CD4-positive, alpha-beta memory T cell (primary cell): ENCODE data around the gene SLC6A11. TPM values are rescaled to one million over a fixed set of nuclear protein-coding genes. Genes with fewer than 3 reads are reported as not detected.

Experiments
- CTCF ChIA-PET: fragments of 350-600 bp; sonication (Branson Sonifier 250); formaldehyde crosslinking; loops from one replicate; lab custom pipeline; 2021; ENCODE audit warnings: inconsistent platforms; ENCODE audit not compliant: partially characterized antibody; lab: Charles Lee
- POLR2A ChIA-PET: fragments of 350-600 bp; sonication (Branson Sonifier 250); formaldehyde crosslinking; loops from one replicate; lab custom pipeline; 2021; ENCODE audit not compliant: partially characterized antibody; lab: Charles Lee
- DNase-seq, 5 donors: peaks; one replicate each; pipeline versions ENCODE4 v3.0.0 to v3.0.0-alpha.2; 2020 to 2022; ENCODE audit warnings: mixed read lengths in 1 of 5
- H3K27ac ChIP-seq: one replicate; pipeline ENCODE4 v1.7.0; 2013; ENCODE audit warnings: low read depth, low read length
- H3K27me3 ChIP-seq: 2 replicates; pipeline ENCODE4 v1.7.0; 2013; ENCODE audit warnings: mild to moderate bottlenecking, low read length, moderate library complexity; ENCODE audit not compliant: insufficient read depth
- H3K36me3 ChIP-seq: 2 replicates; pipeline ENCODE4 v1.7.0; 2013; ENCODE audit warnings: mild to moderate bottlenecking, low read length, moderate library complexity; ENCODE audit not compliant: insufficient read depth
- H3K4me1 ChIP-seq: 2 replicates; pipeline ENCODE4 v1.7.0; 2013; ENCODE audit warnings: mild to moderate bottlenecking, low read length, moderate library complexity; ENCODE audit not compliant: insufficient read depth
- H3K4me3 ChIP-seq, 2 donors: one replicate each; pipeline ENCODE4 v1.7.0; 2013; ENCODE audit warnings: low read length in 2 of 2, mild to moderate bottlenecking in 1 of 2
- H3K9me3 ChIP-seq, 2 donors: one replicate each; pipeline ENCODE4 v1.7.0; 2013; ENCODE audit warnings: low read length in 2 of 2, control low read depth in 1 of 2; ENCODE audit not compliant: control insufficient read depth in 1 of 2
- H3K27ac Mint-ChIP-seq, 7 donors: one replicate each; pipeline ENCODE4 v1.8.0; 2020 to 2021; ENCODE audit warnings: mixed read lengths in 7 of 7, mild to moderate bottlenecking in 6 of 7, inconsistent platforms in 3 of 7, moderate library complexity in 3 of 7
- H3K27me3 Mint-ChIP-seq, 2 donors: one replicate each; pipeline ENCODE4 v1.8.0; 2020 to 2021; ENCODE audit warnings: mixed read lengths in 2 of 2
- H3K36me3 Mint-ChIP-seq, 2 donors: one replicate each; pipeline ENCODE4 v1.8.0; 2020 to 2021; ENCODE audit warnings: mixed read lengths in 2 of 2, inconsistent platforms in 1 of 2, mild to moderate bottlenecking in 1 of 2
- H3K4me1 Mint-ChIP-seq, 4 donors: one replicate each; pipeline ENCODE4 v1.8.0; 2020 to 2021; ENCODE audit warnings: mixed read lengths in 4 of 4, mild to moderate bottlenecking in 1 of 4
- H3K4me3 Mint-ChIP-seq, 8 donors: one replicate each; pipeline ENCODE4 v1.8.0; 2020 to 2021; ENCODE audit warnings: mixed read lengths in 8 of 8, mild to moderate bottlenecking in 7 of 8, moderate library complexity in 6 of 8, inconsistent platforms in 3 of 8
- H3K9me3 Mint-ChIP-seq, 8 donors: one replicate each; pipeline ENCODE4 v1.8.0; 2020 to 2021; ENCODE audit warnings: mixed read lengths in 8 of 8, mild to moderate bottlenecking in 5 of 8, inconsistent platforms in 3 of 8, moderate library complexity in 1 of 8
- intact Hi-C: fragments of 100-400 bp; cut with micrococcal nuclease; formaldehyde crosslinking; loops from one replicate; pipeline ENCODE4 v1.15.1; 2023
- polyA plus RNA-seq, 2 donors: library from polyadenylated mRNA; unstranded; fragments of 300-500 nt; fragmentation: Illumina TruSeq; gene quantifications; one replicate each; pipeline ENCODE4 v1.2.3, GENCODE V29; 2021
- total RNA-seq, 2 experiments: library from RNA; stranded (reverse); gene quantifications; one replicate each; pipeline ENCODE4 v1.2.3, GENCODE V29; 2021

Gene SLC6A11
- total and polyA plus RNA-seq, 4 experiments from 2014 or later: not detected

DNA sequence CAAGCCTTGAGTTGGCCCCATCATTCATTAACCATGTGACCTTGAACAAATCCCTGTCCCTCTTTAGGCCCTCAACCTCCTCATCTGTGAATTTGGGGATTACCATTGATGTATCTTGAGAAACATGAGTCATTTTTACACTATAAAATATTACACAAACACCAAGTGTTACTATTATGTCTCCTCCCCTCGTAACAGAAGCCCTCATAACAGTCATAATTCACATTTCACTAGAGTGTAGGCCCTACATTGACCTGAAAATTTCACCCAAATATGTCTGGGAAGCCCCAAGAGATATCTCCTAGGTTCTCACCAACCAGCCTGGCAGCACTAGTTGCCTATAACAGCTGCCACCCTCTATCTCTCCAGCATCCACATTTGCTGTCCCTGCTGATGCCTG, 160.7 kb downstream of the SLC6A11 start:
- Histone ChIP-seq H3K4me3 (no peak overlapping the region), H3K27ac (no peak overlapping the region), H3K4me1 (no peaks in the 10 kb centered on the region), H3K9me3 (no peaks in the 10 kb centered on the region), H3K36me3 (no peaks in the 10 kb centered on the region), H3K27me3 (no peaks in the 10 kb centered on the region)
- peaks cover 6 to 21% of the 10 kb centered on the region in 2 donors for H3K27me3 Mint-ChIP-seq
- H3K9me3 Mint-ChIP-seq: peaks cover 0 to 2% (median 0%) of the 10 kb centered on the region in 8 donors
- no peaks in the 10 kb centered on the region for H3K36me3 Mint-ChIP-seq
- H3K4me1 Mint-ChIP-seq: no peaks in the 10 kb centered on the region
- ChIA-PET CTCF (no interaction called here), POLR2A (no interaction called here)
- DNase-seq: no peak
- no peak overlapping the region for H3K27ac Mint-ChIP-seq
- H3K4me3 Mint-ChIP-seq: no peak overlapping the region
- intact Hi-C loops: no loop called here

DNA sequence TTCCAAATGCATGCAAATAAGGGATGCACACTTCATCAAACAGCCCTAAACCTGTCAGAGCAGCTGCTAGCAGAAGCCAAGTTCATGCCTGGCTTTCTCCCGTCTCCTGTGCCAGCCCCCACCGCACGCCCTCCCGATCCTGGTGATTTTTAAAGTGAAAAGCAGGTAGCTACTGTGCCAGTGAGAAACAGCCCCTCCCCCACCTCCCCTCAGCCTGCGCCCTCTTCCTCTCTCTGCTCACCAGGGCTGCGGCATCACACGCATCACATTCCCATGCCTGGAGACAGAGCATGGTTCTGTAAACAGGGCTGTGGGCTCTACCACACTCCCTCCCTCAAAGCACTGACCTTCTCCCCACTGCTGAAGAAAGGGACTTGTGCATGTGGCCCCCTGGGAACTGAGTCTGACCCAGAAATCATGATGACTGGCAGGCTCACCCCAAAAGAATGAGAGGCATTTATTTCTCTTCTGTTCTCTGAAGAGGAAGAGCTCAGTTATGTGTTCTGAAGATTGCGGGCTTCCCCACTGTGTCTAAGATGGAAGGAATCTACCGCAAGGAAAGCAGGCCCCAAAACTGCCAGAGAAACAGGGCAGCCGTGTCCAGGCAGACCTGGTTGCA, 162.0 kb downstream of the SLC6A11 start:
- no peaks in the 10 kb centered on the region for H3K36me3 ChIP-seq
- intact Hi-C loops: no loop called here
- DNase-seq: no peak
- H3K4me1 ChIP-seq: no peaks in the 10 kb centered on the region
- H3K4me1 Mint-ChIP-seq: peaks cover 0 to 4% (median 0%) of the 10 kb centered on the region in 4 donors
- no peaks in the 10 kb centered on the region for H3K27me3 ChIP-seq
- no peaks in the 10 kb centered on the region for H3K36me3 Mint-ChIP-seq
- CTCF ChIA-PET: no interaction called here
- no peak overlapping the region for H3K27ac Mint-ChIP-seq
- peaks cover 0 to 2% (median 0%) of the 10 kb centered on the region in 8 donors for H3K9me3 Mint-ChIP-seq
- H3K9me3 ChIP-seq: no peaks in the 10 kb centered on the region
- peaks cover 3 to 21% of the 10 kb centered on the region in 2 donors for H3K27me3 Mint-ChIP-seq
- H3K27ac ChIP-seq: no peak overlapping the region
- no peak overlapping the region for H3K4me3 Mint-ChIP-seq
- POLR2A ChIA-PET: no interaction called here
- no peak overlapping the region for H3K4me3 ChIP-seq

DNA sequence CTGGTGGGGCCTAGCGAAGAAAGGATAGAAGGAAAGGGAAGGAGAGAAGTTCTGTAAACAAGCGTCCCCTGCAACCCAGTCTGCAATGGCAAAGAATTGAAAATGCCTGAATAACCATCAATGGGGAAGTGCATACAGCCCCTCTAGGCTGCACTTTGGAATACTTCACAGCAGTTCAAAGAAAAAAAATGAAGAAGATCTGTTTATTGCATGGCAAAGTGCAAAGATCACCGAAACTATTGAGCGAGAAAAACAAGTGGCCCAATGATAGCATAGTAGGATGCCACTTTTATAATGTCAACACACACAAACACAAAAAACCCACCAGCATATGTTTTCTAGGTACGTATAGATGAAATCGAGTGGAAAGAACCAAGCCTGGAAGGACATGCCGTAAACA, 162.9 kb downstream of the SLC6A11 start:
- H3K9me3 ChIP-seq: no peaks in the 10 kb centered on the region
- Mint-ChIP-seq H3K27ac (no peak overlapping the region), H3K4me3 (no peak overlapping the region), H3K36me3 (no peaks in the 10 kb centered on the region), H3K27me3 (peaks cover 3 to 19% of the 10 kb centered on the region in 2 donors), H3K4me1 (peaks cover 0 to 7% (median 0%) of the 10 kb centered on the region in 4 donors), H3K9me3 (peaks cover 0 to 2% (median 0%) of the 10 kb centered on the region in 8 donors)
- H3K36me3 ChIP-seq: no peaks in the 10 kb centered on the region
- ChIA-PET POLR2A (no interaction called here), CTCF (no interaction called here)
- H3K4me3 ChIP-seq: no peak overlapping the region
- H3K27ac ChIP-seq: no peak overlapping the region
- intact Hi-C loops: no loop called here
- H3K4me1 ChIP-seq: no peaks in the 10 kb centered on the region
- H3K27me3 ChIP-seq: no peaks in the 10 kb centered on the region
- no peak for DNase-seq

DNA sequence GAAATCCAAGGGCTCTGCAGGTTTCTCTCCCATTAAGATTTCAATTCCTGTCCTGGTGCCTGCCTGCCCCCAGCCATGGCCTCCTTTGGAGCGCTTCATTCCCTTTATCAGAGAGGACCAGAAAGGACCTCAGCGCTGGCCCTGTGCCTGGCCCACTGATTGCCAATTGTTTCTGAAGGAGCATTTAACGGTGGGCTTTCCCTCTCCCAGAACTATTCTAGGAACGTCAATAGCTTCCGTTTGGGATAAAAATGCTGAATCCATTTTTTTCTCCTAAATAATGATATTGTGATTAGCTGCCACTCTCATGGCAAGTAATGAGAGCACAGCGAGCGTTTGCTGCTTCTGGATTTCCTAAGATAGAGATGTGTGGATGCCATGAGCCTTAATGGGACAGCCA, 164.3 kb downstream of the SLC6A11 start:
- intact Hi-C loops: no loop called here
- Mint-ChIP-seq H3K9me3 (peaks cover 0 to 2% (median 0%) of the 10 kb centered on the region in 8 donors), H3K4me3 (no peak overlapping the region), H3K4me1 (peaks cover 0 to 7% (median 0%) of the 10 kb centered on the region in 4 donors), H3K36me3 (no peaks in the 10 kb centered on the region), H3K27me3 (peaks cover 3 to 12% of the 10 kb centered on the region in 2 donors), H3K27ac (no peak overlapping the region)
- H3K36me3 ChIP-seq: no peaks in the 10 kb centered on the region
- H3K27ac ChIP-seq: no peak overlapping the region
- DNase-seq: no peak
- ChIA-PET CTCF (no interaction called here), POLR2A (no interaction called here)
- H3K27me3 ChIP-seq: no peaks in the 10 kb centered on the region
- H3K9me3 ChIP-seq: no peaks in the 10 kb centered on the region
- H3K4me3 ChIP-seq: no peak overlapping the region
- H3K4me1 ChIP-seq: no peaks in the 10 kb centered on the region

DNA sequence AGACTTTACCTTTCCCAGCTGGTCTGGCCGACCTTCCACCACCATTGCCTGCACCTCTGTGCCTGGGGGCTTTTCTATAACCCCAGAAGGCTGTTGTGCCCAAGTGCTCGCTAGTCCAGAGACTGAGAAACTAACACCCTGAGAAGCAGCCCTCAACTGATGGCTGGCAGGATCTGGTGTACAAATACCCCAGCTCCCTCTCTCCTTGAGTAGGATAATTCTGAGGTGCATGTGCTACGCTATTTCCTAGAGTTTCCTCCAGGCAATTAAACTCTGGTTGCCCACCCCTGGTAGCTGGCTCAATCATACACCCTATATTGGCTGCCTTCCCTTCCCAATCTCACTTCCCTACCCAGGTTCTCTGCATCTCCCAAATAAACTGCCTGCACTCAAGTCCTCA, 165.0 kb downstream of the SLC6A11 start:
- Histone ChIP-seq H3K27me3 (no peaks in the 10 kb centered on the region), H3K36me3 (no peaks in the 10 kb centered on the region), H3K9me3 (no peaks in the 10 kb centered on the region), H3K4me1 (no peaks in the 10 kb centered on the region), H3K4me3 (no peak overlapping the region), H3K27ac (no peak overlapping the region)
- DNase-seq: no peak
- Mint-ChIP-seq H3K36me3 (no peaks in the 10 kb centered on the region), H3K4me1 (peaks cover 0 to 7% (median 0%) of the 10 kb centered on the region in 4 donors), H3K4me3 (no peak overlapping the region), H3K27ac (no peak overlapping the region), H3K9me3 (peaks cover 0 to 2% (median 0%) of the 10 kb centered on the region in 8 donors), H3K27me3 (peaks cover 3 to 12% of the 10 kb centered on the region in 2 donors)
- intact Hi-C loops: no loop called here
- CTCF ChIA-PET: no interaction called here
- POLR2A ChIA-PET: no interaction called here

DNA sequence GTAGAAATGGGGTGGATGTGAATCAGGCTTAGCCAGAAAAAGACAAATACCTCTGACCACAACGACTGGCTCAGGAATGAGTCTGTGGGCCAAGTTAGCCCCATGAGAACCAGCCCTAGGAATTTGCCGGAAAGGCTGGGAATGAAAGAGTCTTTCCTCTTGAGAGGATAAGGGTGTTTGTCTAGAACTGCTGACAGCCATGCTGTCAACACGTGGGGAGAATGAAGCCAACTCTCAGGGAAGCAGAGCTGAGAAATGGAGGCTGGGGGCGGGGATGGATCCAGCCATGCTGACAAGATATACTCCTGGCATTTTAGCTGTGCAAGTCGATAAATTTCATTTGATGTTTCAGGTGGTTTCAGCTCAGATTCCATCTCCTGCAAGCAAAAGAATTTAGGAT, 165.9 kb downstream of the SLC6A11 start:
- CTCF ChIA-PET: no interaction called here
- H3K4me1 ChIP-seq: no peaks in the 10 kb centered on the region
- Mint-ChIP-seq H3K4me3 (no peak overlapping the region), H3K36me3 (no peaks in the 10 kb centered on the region), H3K27me3 (peaks cover 3 to 10% of the 10 kb centered on the region in 2 donors), H3K27ac (no peak overlapping the region), H3K4me1 (peaks cover 0 to 7% (median 0%) of the 10 kb centered on the region in 4 donors), H3K9me3 (peaks cover 0 to 2% (median 0%) of the 10 kb centered on the region in 8 donors)
- DNase-seq: no peak
- no peaks in the 10 kb centered on the region for H3K36me3 ChIP-seq
- POLR2A ChIA-PET: no interaction called here
- intact Hi-C loops: no loop called here
- no peak overlapping the region for H3K27ac ChIP-seq
- H3K4me3 ChIP-seq: no peak overlapping the region
- no peaks in the 10 kb centered on the region for H3K27me3 ChIP-seq
- no peaks in the 10 kb centered on the region for H3K9me3 ChIP-seq

DNA sequence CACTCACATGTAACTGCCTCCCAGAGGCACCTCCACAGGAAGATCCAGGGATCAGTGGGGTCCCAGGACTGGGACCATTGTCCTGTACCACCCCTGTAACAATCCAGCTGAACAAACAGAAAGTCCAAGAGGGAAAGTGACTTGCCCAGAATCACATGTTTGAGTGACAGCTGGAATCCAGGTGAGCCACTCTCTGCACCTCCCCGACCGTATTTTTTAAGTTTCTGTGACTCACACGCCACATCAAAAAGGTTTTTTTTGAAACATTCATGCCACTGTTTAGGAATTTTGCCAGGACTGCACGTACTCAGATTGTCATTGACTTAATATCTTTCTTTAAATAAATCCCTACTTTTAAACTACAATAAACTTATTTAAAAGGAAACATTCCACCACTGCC, 166.8 kb downstream of the SLC6A11 start:
- Mint-ChIP-seq H3K36me3 (no peaks in the 10 kb centered on the region), H3K4me1 (peaks cover 0 to 7% (median 0%) of the 10 kb centered on the region in 4 donors), H3K27ac (no peak overlapping the region), H3K4me3 (no peak overlapping the region), H3K27me3 (peaks cover 3 to 15% of the 10 kb centered on the region in 2 donors), H3K9me3 (peaks cover 0 to 2% (median 0%) of the 10 kb centered on the region in 8 donors)
- Histone ChIP-seq H3K9me3 (no peaks in the 10 kb centered on the region), H3K4me1 (no peaks in the 10 kb centered on the region), H3K27me3 (no peaks in the 10 kb centered on the region), H3K27ac (no peak overlapping the region), H3K36me3 (no peaks in the 10 kb centered on the region), H3K4me3 (no peak overlapping the region)
- DNase-seq: no peak
- ChIA-PET POLR2A (no interaction called here), CTCF (no interaction called here)
- intact Hi-C loops: no loop called here
